Prostate gland (tissue), 2 donors: ENCODE measurements around the gene BBS10.

Experiments
- CTCF ChIP-seq, 4 experiments: fragments of 200-600 bp in 2 of 4; fragments of 450-650 bp in 2 of 4; sonication (generic) in 2 of 4; IDR thresholded peaks; 1 replicate in 3 of 4; 2 replicates in 1 of 4; pipeline ENCODE4 v1.5.1; 2016 to 2019; ENCODE audit warnings: antibody characterized with exemption in 4 of 4, mild to moderate bottlenecking in 2 of 4, moderate library complexity in 2 of 4
- POLR2A ChIP-seq: fragments of 450-650 bp; IDR thresholded peaks from one replicate; pipeline ENCODE4 v1.6.1; 2016; ENCODE audit warnings: antibody characterized with exemption, mild to moderate bottlenecking

- no peak for TF ChIP-seq POLR2A
- TF ChIP-seq CTCF (IDR thresholded peaks at IDR 0.05), result no peak
These were observed 10.6 kb downstream of the BBS10 start for GRCh38 chr12:76337583-76337982.
